GM12878 (cell line): Measurements from ENCODE around the gene NAV2.

Source experiments
- CTCF ChIP-seq, 3 experiments: IDR thresholded peaks in 2 of 3; conservative IDR thresholded peaks in 1 of 3; 2 replicates each; pipeline ENCODE4 v1.5.1; 2011; ENCODE audit warnings: low read depth in 3 of 3, low read length in 3 of 3, mild to moderate bottlenecking in 3 of 3, control low read depth in 2 of 3, moderate library complexity in 2 of 3, inconsistent platforms in 1 of 3, mixed read lengths in 1 of 3; ENCODE audit not compliant: control insufficient read depth in 2 of 3, insufficient read depth in 1 of 3; ENCODE audit errors: extremely low read depth in 1 of 3
- EZH2 ChIP-seq: IDR thresholded peaks from 2 replicates; pipeline ENCODE4 v1.6.1; 2012; ENCODE audit warnings: low read depth, mild to moderate bottlenecking, control low read depth, inconsistent platforms, low read length, borderline replicate concordance; ENCODE audit not compliant: control insufficient read depth
- KAT2A ChIP-seq: conservative IDR thresholded peaks from 2 replicates; pipeline ENCODE4 v1.6.1; 2011; ENCODE audit warnings: low read depth, low read length; ENCODE audit not compliant: control insufficient read depth

- TF ChIP-seq KAT2A (no peak), EZH2 (no peak), CTCF (IDR thresholded peaks at IDR 0.05 in 2 of 3, conservative IDR thresholded peaks at IDR 0.05 in 1 of 3; ENCODE audit: control insufficient read depth in 2 of 3, extremely low read depth in 1 of 3, insufficient read depth in 1 of 3, low read depth in 3 of 3, low read length in 3 of 3) (no peak)
Measured at GRCh38 chr11:19744130-19744529, 31.5 kb downstream of the NAV2 start.
